ENCODE data around the gene OLA1. TPM values are rescaled to one million over a fixed set of nuclear protein-coding genes. Genes with fewer than 3 reads are reported as not detected.

OLA1 gene
- polyA plus RNA-seq, 1 of the 3 experiments (the other 2 are of a cell fraction): 46.9 TPM

DNA sequence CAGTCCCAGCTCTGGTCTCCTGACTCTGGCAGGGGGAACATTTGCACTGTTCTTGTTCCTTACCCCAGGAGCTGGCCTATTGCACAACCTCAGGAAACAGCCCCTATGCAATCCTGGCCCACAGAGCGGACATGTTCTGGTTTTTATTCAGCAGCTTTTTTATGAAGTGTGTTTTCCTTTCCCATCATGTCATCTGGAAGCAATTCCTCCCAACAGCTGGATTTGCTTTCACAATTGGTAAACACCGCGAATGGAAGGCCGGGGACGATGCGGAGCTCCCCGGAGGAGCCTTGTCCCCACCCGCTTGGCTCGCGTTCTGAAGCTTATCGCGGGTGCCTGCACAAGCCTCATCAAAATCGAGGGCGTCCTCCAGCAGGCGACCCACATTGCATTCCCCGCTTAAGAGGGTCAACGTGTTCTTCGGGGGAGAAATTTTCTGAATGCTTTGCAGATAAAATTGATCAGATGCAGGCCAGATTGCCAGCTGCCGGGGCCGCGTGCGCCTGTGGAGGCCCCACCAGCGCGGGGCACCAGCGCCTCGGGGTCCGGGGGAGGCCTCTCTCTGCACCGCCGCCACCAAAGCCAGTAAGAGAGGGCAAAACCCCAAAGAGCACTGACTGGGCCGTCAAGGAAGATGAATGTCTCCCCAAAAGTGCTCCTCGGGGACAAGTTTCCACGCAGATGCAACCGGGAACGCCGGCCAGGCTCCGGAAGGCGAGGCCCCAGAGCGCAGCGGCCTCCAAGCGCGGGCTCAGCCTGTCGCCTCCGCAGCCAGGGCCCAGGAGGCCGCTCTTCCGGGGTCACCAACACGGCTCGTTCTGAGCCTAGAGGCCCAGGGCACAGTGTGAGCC is 222.8 kb downstream of the OLA1 start:
- peak overlapping the region in 1 of 2 experiments; percentile 82; a peak in 2 of 4 replicates for H3K27ac ChIP-seq (ENCODE audit: low read depth in 2 of 2, low read length in 1 of 2)
- 89% methylated on average over 28 of the region's 47 CpGs for WGBS (ENCODE audit: low lambda C conversion rate)
- H3K36me3 ChIP-seq (replicated peaks in 1 of 2; ENCODE audit: control insufficient read depth in 1 of 2, insufficient read depth in 2 of 2, low read length in 1 of 2): no peaks in the 10 kb centered on the region
- no peaks in the 10 kb centered on the region for H4K20me1 ChIP-seq (ENCODE audit: insufficient read depth)
- H2AFZ ChIP-seq (ENCODE audit: low read depth): no peak overlapping the region
- peak; percentile 76 for DNase-seq
- no peaks in the 10 kb centered on the region for H3K9me2 ChIP-seq
- no peak overlapping the region for H3K4me3 ChIP-seq (ENCODE audit: low read depth in 2 of 2, low read length in 1 of 2)
- H3K9ac ChIP-seq: no peak overlapping the region
- H3K4me1 ChIP-seq (ENCODE audit: control insufficient read depth in 1 of 2, insufficient read depth in 2 of 2, low read depth in 1 of 2, low read length in 1 of 2): peaks cover 4 to 35% of the 10 kb centered on the region in 2 experiments; a peak in 2 of 4 replicates
- H3K4me2 ChIP-seq: no peak overlapping the region
- POLR2A ChIA-PET: interaction anchor here (0.8 to 1.1 kb wide), 3 partner anchors 11 to 61 kb away, joined by 3 to 4 read pairs (median 3); no protein-coding TSS in a partner anchor
- TF ChIP-seq GATA2 (CRISPR knock-in tag; IDR thresholded peaks at IDR 0.05) (peak; percentile 37; the same call in 1 of the 2 replicates), NRF1 (IDR thresholded peaks at IDR 0.05; ENCODE audit: low read depth, low read length) (no peak)
- CTCF ChIA-PET: interaction anchor here (0.9 to 2.4 kb wide), 5 partner anchors 11 to 45 kb away, joined by 3 to 8 read pairs (median 5); no protein-coding TSS in a partner anchor
- no peaks in the 10 kb centered on the region for H3K27me3 ChIP-seq (ENCODE audit: insufficient read depth)
- no peaks in the 10 kb centered on the region for H3K79me2 ChIP-seq (ENCODE audit: insufficient read depth)
- H3F3A ChIP-seq (replicated peaks; ENCODE audit: insufficient read depth): no peaks in the 10 kb centered on the region
- H3K9me3 ChIP-seq: no peaks in the 10 kb centered on the region

- TF ChIP-seq EZH2phosphoT487 (IDR thresholded peaks at IDR 0.05; ENCODE audit: borderline replicate concordance, low read depth) (no peak), RAD21 (IDR thresholded peaks at IDR 0.05; ENCODE audit: low read length) (no peak), YY1 (IDR thresholded peaks at IDR 0.05; ENCODE audit: low read depth) (no peak), TAF1 (IDR thresholded peaks at IDR 0.05; ENCODE audit: borderline replicate concordance, low read depth, low read length) (no peak), ZBTB33 (IDR thresholded peaks at IDR 0.05; ENCODE audit: borderline replicate concordance, low read depth) (no peak), TCF12 (IDR thresholded peaks at IDR 0.05) (no peak), JUND (IDR thresholded peaks at IDR 0.05) (no peak), RFX5 (IDR thresholded peaks at IDR 0.05; ENCODE audit: low read length) (no peak), PBX3 (IDR thresholded peaks at IDR 0.05) (no peak), MEF2A (IDR thresholded peaks at IDR 0.05; ENCODE audit: borderline replicate concordance, low read depth) (no peak), GABPA (IDR thresholded peaks at IDR 0.05; ENCODE audit: low read depth) (no peak), NFIC (IDR thresholded peaks at IDR 0.05; ENCODE audit: borderline replicate concordance) (no peak), POLR2AphosphoS5 (IDR thresholded peaks at IDR 0.05; ENCODE audit: low read depth, low read length) (no peak)
- TF ChIP-seq, protein P1, sequence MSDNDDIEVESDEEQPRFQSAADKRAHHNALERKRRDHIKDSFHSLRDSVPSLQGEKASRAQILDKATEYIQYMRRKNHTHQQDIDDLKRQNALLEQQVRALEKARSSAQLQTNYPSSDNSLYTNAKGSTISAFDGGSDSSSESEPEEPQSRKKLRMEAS (IDR thresholded peaks at IDR 0.05; ENCODE audit: low read depth): no peak
- H3K36me3 ChIP-seq (replicated peaks in 1 of 2; ENCODE audit: control insufficient read depth in 1 of 2, insufficient read depth in 2 of 2, low read length in 1 of 2): no peaks in the 10 kb centered on the region
- DNase-seq: no peak
- H3K9me2 ChIP-seq: no peaks in the 10 kb centered on the region
- H3K4me1 ChIP-seq (ENCODE audit: control insufficient read depth in 1 of 2, insufficient read depth in 2 of 2, low read depth in 1 of 2, low read length in 1 of 2): peaks cover 4 to 35% of the 10 kb centered on the region in 2 experiments; a peak in 2 of 4 replicates
- no peaks in the 10 kb centered on the region for H3K9me3 ChIP-seq
- H3K4me3 ChIP-seq (ENCODE audit: low read depth in 2 of 2, low read length in 1 of 2): no peak overlapping the region
- peak overlapping the region in 1 of 2 experiments; percentile 82; a peak in 2 of 4 replicates for H3K27ac ChIP-seq (ENCODE audit: low read depth in 2 of 2, low read length in 1 of 2)
- no peaks in the 10 kb centered on the region for H4K20me1 ChIP-seq (ENCODE audit: insufficient read depth)
- no peak overlapping the region for H3K4me2 ChIP-seq
- POLR2A ChIA-PET: interaction anchor here (0.8 to 1.3 kb wide), 5 partner anchors 10 to 60 kb away, joined by 3 to 5 read pairs (median 3); partner anchors contain the start of gene SP3
- H3K27me3 ChIP-seq (ENCODE audit: insufficient read depth): no peaks in the 10 kb centered on the region
- CTCF ChIA-PET: interaction anchor here (0.8 to 2.4 kb wide), 10 partner anchors 10 to 195 kb away, joined by 3 to 8 read pairs (median 4); no protein-coding TSS in a partner anchor
- no peaks in the 10 kb centered on the region for H3F3A ChIP-seq (replicated peaks; ENCODE audit: insufficient read depth)
- no peaks in the 10 kb centered on the region for H3K79me2 ChIP-seq (ENCODE audit: insufficient read depth)
- 83% methylated on average over 14 of the region's 14 CpGs for WGBS (ENCODE audit: low lambda C conversion rate)
- no peak overlapping the region for H2AFZ ChIP-seq (ENCODE audit: low read depth)
- no peak overlapping the region for H3K9ac ChIP-seq
These were observed 223.6 kb downstream of the OLA1 start for GRCh38 chr2:174024524-174025270.
